Measurements from ENCODE around the gene DDX4. TPM values are rescaled to one million over a fixed set of nuclear protein-coding genes. Genes with fewer than 3 reads are reported as not detected.
"Not testable (repeated sequence)": the region's sequence is repeated elsewhere in the genome, so short reads cannot be mapped to it uniquely, and the experiment has no call there.

DDX4 gene
- 0.18 TPM in 1 of 3 replicates, not detected in the others for total RNA-seq

GRCh38 chr5:55737793-55738192 is at the start of gene DDX4:
TSS of gene DDX4 (plus strand) at chr5:55738061. CDS start at chr5:55738964, 903 bp downstream.
- Mint-ChIP-seq H3K4me1 (no peaks in the 10 kb centered on the region), H3K36me3 (no peaks in the 10 kb centered on the region), H3K27ac (no peak within 1 kb of the TSS), H3K4me3 (no peak within 1 kb of the TSS), H3K9me3 (no peaks in the 10 kb centered on the region), H3K27me3 (ENCODE audit: low read depth) (no peaks in the 10 kb centered on the region)
- no peak for DNase-seq (ENCODE audit: low spot score in 2 of 2, unreplicated experiment in 2 of 2)
- TF ChIP-seq CTCF (IDR thresholded peaks at IDR 0.05; ENCODE audit: unreplicated experiment): no peak

- H3K4me1 Mint-ChIP-seq: peaks cover 30% of the 10 kb centered on the region
- peak; percentile 87 for TF ChIP-seq CTCF (IDR thresholded peaks at IDR 0.05; ENCODE audit: unreplicated experiment)
- peaks cover 18% of the 10 kb centered on the region for H3K36me3 Mint-ChIP-seq
- H3K4me3 Mint-ChIP-seq: no peak overlapping the region
- peak overlapping the region; percentile 84 for H3K27ac Mint-ChIP-seq
- no peaks in the 10 kb centered on the region for H3K27me3 Mint-ChIP-seq (ENCODE audit: low read depth)
- no peak for DNase-seq (ENCODE audit: low spot score in 2 of 2, unreplicated experiment in 2 of 2)
- H3K9me3 Mint-ChIP-seq: peaks cover 3% of the 10 kb centered on the region
Measured at GRCh38 chr5:55691265-55692105, 46.4 kb upstream of the DDX4 start.

GRCh38 chr5:55692106-55692417 is 45.8 kb upstream of the DDX4 start:
- H3K4me3 Mint-ChIP-seq: no peak overlapping the region
- no peak overlapping the region for H3K27ac Mint-ChIP-seq
- no peak for TF ChIP-seq CTCF (IDR thresholded peaks at IDR 0.05; ENCODE audit: unreplicated experiment)

GRCh38 chr5:55692509-55692908 is 45.4 kb upstream of the DDX4 start:
- H3K4me3 Mint-ChIP-seq: no peak overlapping the region
- H3K9me3 Mint-ChIP-seq: no peaks in the 10 kb centered on the region
- no peak for DNase-seq (ENCODE audit: low spot score in 2 of 2, unreplicated experiment in 2 of 2)
- H3K4me1 Mint-ChIP-seq: peaks cover 30% of the 10 kb centered on the region
- no peak for TF ChIP-seq CTCF (IDR thresholded peaks at IDR 0.05; ENCODE audit: unreplicated experiment)
- H3K27ac Mint-ChIP-seq: peak overlapping the region; percentile 82
- H3K36me3 Mint-ChIP-seq: peaks cover 20% of the 10 kb centered on the region
- H3K27me3 Mint-ChIP-seq (ENCODE audit: low read depth): no peaks in the 10 kb centered on the region

More at GRCh38 chr5:55692106-55692417, 45.8 kb upstream of the DDX4 start:
- Mint-ChIP-seq H3K27me3 (ENCODE audit: low read depth) (no peaks in the 10 kb centered on the region), H3K4me1 (peaks cover 30% of the 10 kb centered on the region), H3K9me3 (no peaks in the 10 kb centered on the region), H3K36me3 (peaks cover 18% of the 10 kb centered on the region)
- DNase-seq (ENCODE audit: low spot score in 2 of 2, unreplicated experiment in 2 of 2): no peak

GRCh38 chr5:55694152-55694830 is 43.6 kb upstream of the DDX4 start:
- peaks cover 30% of the 10 kb centered on the region for H3K4me1 Mint-ChIP-seq
- H3K27ac Mint-ChIP-seq: no peak overlapping the region
- H3K27me3 Mint-ChIP-seq (ENCODE audit: low read depth): no peaks in the 10 kb centered on the region
- no peak for TF ChIP-seq CTCF (IDR thresholded peaks at IDR 0.05; ENCODE audit: unreplicated experiment)
- H3K4me3 Mint-ChIP-seq: no peak overlapping the region
- DNase-seq (ENCODE audit: low spot score in 2 of 2, unreplicated experiment in 2 of 2): no peak
- peaks cover 1% of the 10 kb centered on the region for H3K9me3 Mint-ChIP-seq
- peaks cover 23% of the 10 kb centered on the region for H3K36me3 Mint-ChIP-seq

GRCh38 chr5:55696704-55697103 is 41.2 kb upstream of the DDX4 start:
- H3K27ac Mint-ChIP-seq; H3K27me3 Mint-ChIP-seq (ENCODE audit: low read depth); H3K4me3 Mint-ChIP-seq; DNase-seq (ENCODE audit: low spot score in 2 of 2, unreplicated experiment in 2 of 2); H3K9me3 Mint-ChIP-seq: not testable (repeated sequence)
- Mint-ChIP-seq H3K4me1 (peaks cover 11% of the 10 kb centered on the region), H3K36me3 (peaks cover 36% of the 10 kb centered on the region)
